Heart left ventricle (tissue), 16 donors: ENCODE data around the gene NT5DC2. TPM values are rescaled to one million over a fixed set of nuclear protein-coding genes. Genes with fewer than 3 reads are reported as not detected.

Experiments used
- ATAC-seq, 4 donors: fragments of 200-7000 bp; cut with Tn5 transposase; one replicate each; pipeline ENCODE4 v1.9.1; 2020 to 2022; ENCODE audit warnings: moderate library complexity in 4 of 4, mild to moderate bottlenecking in 3 of 4, moderate number of reproducible peaks in 1 of 4
- DNase-seq, 5 donors: peaks; one replicate each; pipeline ENCODE4 v3.0.0-alpha.2; 2020
- H3K27ac ChIP-seq, 12 donors: fragments of 200-600 bp; sonication (generic) in 4 of 12; one replicate each; pipeline versions ENCODE4 v1.5.0 to v1.8.0; 2016 to 2022; ENCODE audit warnings: mild to moderate bottlenecking in 2 of 12
- H3K27me3 ChIP-seq, 9 donors: fragments of 200-600 bp; sonication (generic) in 2 of 9; one replicate each; pipeline versions ENCODE4 v1.5.1 to v1.8.0; 2016 to 2022; ENCODE audit warnings: mild to moderate bottlenecking in 3 of 9
- H3K36me3 ChIP-seq, 9 donors: fragments of 200-600 bp; sonication (generic) in 2 of 9; one replicate each; pipeline versions ENCODE4 v1.5.0 to v1.8.0; 2018 to 2022; ENCODE audit warnings: mild to moderate bottlenecking in 2 of 9
- H3K4me1 ChIP-seq, 12 donors: fragments of 200-600 bp; sonication (generic) in 4 of 12; one replicate each; pipeline versions ENCODE4 v1.5.0 to v1.8.0; 2016 to 2022; ENCODE audit warnings: mild to moderate bottlenecking in 3 of 12
- H3K4me3 ChIP-seq, 12 donors: fragments of 200-600 bp; sonication (generic) in 4 of 12; one replicate each; pipeline versions ENCODE4 v1.5.0 to v1.8.0; 2017 to 2022; ENCODE audit warnings: mild to moderate bottlenecking in 9 of 12, moderate library complexity in 4 of 12
- H3K9me3 ChIP-seq, 12 donors: fragments of 200-600 bp; sonication (generic) in 4 of 12; one replicate each; pipeline versions ENCODE4 v1.5.0 to v1.8.0; 2016 to 2022; ENCODE audit warnings: mild to moderate bottlenecking in 1 of 12
- CTCF ChIP-seq, 12 donors: fragments of 200-600 bp; sonication (generic) in 4 of 12; IDR thresholded peaks; one replicate each; pipeline versions ENCODE4 v1.5.0 to v1.8.0; 2018 to 2022; ENCODE audit warnings: antibody characterized with exemption in 12 of 12, mild to moderate bottlenecking in 5 of 12
- POLR2A ChIP-seq, 2 donors: fragments of 450-650 bp; IDR thresholded peaks; one replicate each; pipeline ENCODE4 v1.6.1; 2017; ENCODE audit warnings: antibody characterized with exemption in 2 of 2, mild to moderate bottlenecking in 2 of 2, moderate library complexity in 2 of 2
- WGBS, 4 donors: extraction: QIAGEN DNeasy Blood & Tissue Kit in 2 of 4; methylation state at CpG; one replicate each; pipeline versions ENCODE4 v1.1.5 to v1.1.7; 2013 to 2018; 5-methylcytosine and 5-hydroxymethylcytosine counted together
- intact Hi-C, 10 donors: fragments of 100-400 bp; cut with DNase I; formaldehyde crosslinking; loops; one replicate each; pipeline versions ENCODE4 v1.11.1 to v1.14.2; 2022
- polyA plus RNA-seq, 2 donors: library from polyadenylated mRNA; stranded (reverse); fragments of 200-250 nt; gene quantifications; one replicate each; pipeline ENCODE4 v1.2.3, GENCODE V29; 2013
- total RNA-seq, 9 donors: library from RNA; depleted of rRNA in 2 of 9; stranded (reverse); fragments of >200 nt in 2 of 9; fragmentation: NEBNext Ultra II Directional in 3 of 9; extraction: Animal tissue kit (Norgen Biotek cat#: 25700) in 3 of 9; gene quantifications; one replicate each; pipeline versions ENCODE4 v1.1.0 to v1.2.4, GENCODE V29; 2016 to 2023
- donor health status: ischemic (EF 13 %, LVEDD 7.1; RV severe dilation, severe dysfunction).
- donor health status: healthy with polysubstance abuse.
- donor health status: DM: no; HTN: yes; CAD: no.
- donor health status: DM: no; HTN: no; CAD: no.
- donor health status: ischemic (EF 25% LVEDD 6.9; RV normal size, moderate dysfunction).
- donor health status: ischemic (EF 25% LVEDD 5.7; RV mildly dilated, moderate dysfunction).
- donor health status: healthy.
- donor health status: DM: yes; HTN: yes; CAD: no.
- donor health status: ischemic (EF 35%, LVEDD 5.7; RV mildly dilated, moderate dysfunction).
- donor health status: nonischemic (EF 11% LVEDD 7.7; RV severe dilation, severe dysfunction).
- donor health status: DM: yes; HTN: yes; CAD: no.
- donor health status: PGD.
- donor health status: ischemic (EF 29% LVEDD 5.4; RV normal size, mild dysfunction).
- donor health status: nonischemic (EF 23%, LVEDD 6.1; RV moderate dilation, normal function).

Gene NT5DC2
- total and polyA plus RNA-seq, 11 donors, result 22.8 to 99.6 (median 59.7) TPM

GRCh38 chr3:52531860-52532516, 1.7 kb downstream of the NT5DC2 start:
- Histone ChIP-seq H3K27ac (peak overlapping the region; percentile 16 to 93 (median 80)), H3K4me1 (peaks cover 0 to 80% (median 55%) of the 10 kb centered on the region in 12 donors), H3K9me3 (no peaks in the 10 kb centered on the region), H3K27me3 (no peaks in the 10 kb centered on the region), H3K36me3 (peaks cover 0 to 18% (median 10%) of the 10 kb centered on the region in 9 donors), H3K4me3 (peak overlapping the region in 9 of 12 donors; percentile 60 to 75 (median 66))
- no peak for TF ChIP-seq CTCF (IDR thresholded peaks at IDR 0.05)
- no peak for TF ChIP-seq POLR2A (IDR thresholded peaks at IDR 0.05)
- intact Hi-C loops, result loop anchor here in 3 of 10 donors (2.0 to 5.0 kb wide), 3 partner anchors 35 to 50 kb away; partner anchors contain the start of gene STAB1 (in 1 of the 3)
- 75 to 86% (median 82%) methylated on average over 5 to 14 of the region's 14 CpGs for WGBS, 4 donors
- DNase-seq (peak in 2 of 5 donors; percentile 18 to 21), ATAC-seq (no peak)

DNA sequence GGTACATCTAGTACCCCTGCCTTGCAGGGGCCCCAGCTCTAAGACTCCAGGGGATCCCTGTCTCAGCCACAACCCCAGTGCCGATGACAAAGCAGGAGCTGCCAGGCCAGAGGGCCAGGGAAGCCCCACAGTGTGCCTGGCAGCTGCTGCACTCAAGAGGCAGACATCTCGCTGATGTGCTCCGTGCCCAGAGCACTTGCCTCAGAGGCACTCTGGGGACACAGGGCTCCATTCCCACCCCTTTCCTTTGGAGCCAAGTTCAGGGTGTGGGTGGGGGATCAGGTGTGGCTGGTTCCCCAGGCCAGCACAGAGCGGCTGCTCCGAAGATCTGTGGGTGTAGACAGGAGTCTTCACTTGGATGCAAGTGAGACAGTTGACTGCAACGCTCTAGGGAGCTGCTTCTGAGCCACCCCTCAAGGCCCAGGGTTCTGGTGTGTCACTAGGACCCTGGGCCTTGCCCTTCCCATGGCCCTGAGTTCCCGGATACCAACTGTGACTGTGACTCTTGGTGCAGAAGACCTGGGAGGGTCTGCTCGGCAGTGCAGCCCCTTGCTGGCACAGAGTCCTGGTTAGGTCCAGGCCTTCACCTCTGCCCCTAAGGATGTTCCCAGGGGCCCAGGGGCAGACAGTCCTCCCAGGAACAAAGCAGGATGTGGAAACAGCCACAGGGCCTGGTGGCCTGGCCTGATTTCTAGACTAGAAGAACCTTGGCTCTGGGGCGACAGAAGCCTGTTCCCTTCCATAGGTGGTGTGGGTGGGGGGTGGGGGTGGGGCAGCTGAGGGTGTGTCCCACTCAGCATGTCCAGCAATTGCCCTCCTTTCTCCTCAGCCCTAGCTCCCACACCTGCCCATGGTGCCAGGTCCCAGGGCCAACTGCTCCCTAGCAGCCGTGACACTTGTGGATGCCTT, 2.5 kb downstream of the NT5DC2 start:
- H3K4me3 ChIP-seq, result peak overlapping the region in 3 of 12 donors; percentile 4 to 66 (median 61)
- ATAC-seq, result peak; percentile 58 to 62 (median 62)
- H3K36me3 ChIP-seq, result peaks cover 0 to 24% (median 10%) of the 10 kb centered on the region in 9 donors

GRCh38 chr3:52529376-52530333, 4.0 kb downstream of the NT5DC2 start:
- intact Hi-C loops, result loop anchor here in 5 of 10 donors (2.0 to 5.0 kb wide), 5 partner anchors 32 to 47 kb away; partner anchors contain the start of gene STAB1 (in 1 of the 5)
- 41 to 78% (median 46%) methylated on average over 7 to 12 of the region's 12 CpGs for WGBS, 4 donors
- no peak overlapping the region for H3K4me3 ChIP-seq

More for the DNA sequence above, 2.5 kb downstream of the NT5DC2 start:
- Histone ChIP-seq H3K27ac (peak overlapping the region; percentile 38 to 93 (median 84)), H3K9me3 (no peaks in the 10 kb centered on the region), H3K27me3 (no peaks in the 10 kb centered on the region), H3K4me1 (peaks cover 0 to 86% (median 60%) of the 10 kb centered on the region in 12 donors)
- TF ChIP-seq POLR2A (IDR thresholded peaks at IDR 0.05) (no peak), CTCF (IDR thresholded peaks at IDR 0.05) (no peak)
- peak; percentile 44 to 84 (median 81) for DNase-seq
- WGBS, 4 donors, result 41 to 67% (median 57%) methylated on average over 6 to 10 of the region's 10 CpGs
- intact Hi-C loops, result loop anchor here in 3 of 10 donors (2.0 to 5.0 kb wide), 3 partner anchors 34 to 49 kb away; partner anchors contain the start of gene STAB1 (in 1 of the 3)

More at GRCh38 chr3:52529376-52530333, 4.0 kb downstream of the NT5DC2 start:
- H3K27me3 ChIP-seq, result no peaks in the 10 kb centered on the region
- DNase-seq (peak; percentile 65 to 89 (median 77)), ATAC-seq (peak; percentile 53 to 75 (median 62))
- H3K27ac ChIP-seq, result peak overlapping the region; percentile 38 to 93 (median 84)
- TF ChIP-seq POLR2A (IDR thresholded peaks at IDR 0.05), result peak in 1 of 2 donors; percentile 10
- no peak for TF ChIP-seq CTCF (IDR thresholded peaks at IDR 0.05)
- H3K36me3 ChIP-seq, result peaks cover 0 to 38% (median 10%) of the 10 kb centered on the region in 9 donors
- H3K4me1 ChIP-seq, result peaks cover 6 to 90% (median 67%) of the 10 kb centered on the region in 12 donors
- no peaks in the 10 kb centered on the region for H3K9me3 ChIP-seq
